ENCODE results near the gene MYBPHL. TPM values are rescaled to one million over a fixed set of nuclear protein-coding genes. Genes with fewer than 3 reads are reported as not detected.

The MYBPHL gene
- polyA plus RNA-seq, 10 donors, result 0.40 to 1.9 (median 0.93) TPM

DNA sequence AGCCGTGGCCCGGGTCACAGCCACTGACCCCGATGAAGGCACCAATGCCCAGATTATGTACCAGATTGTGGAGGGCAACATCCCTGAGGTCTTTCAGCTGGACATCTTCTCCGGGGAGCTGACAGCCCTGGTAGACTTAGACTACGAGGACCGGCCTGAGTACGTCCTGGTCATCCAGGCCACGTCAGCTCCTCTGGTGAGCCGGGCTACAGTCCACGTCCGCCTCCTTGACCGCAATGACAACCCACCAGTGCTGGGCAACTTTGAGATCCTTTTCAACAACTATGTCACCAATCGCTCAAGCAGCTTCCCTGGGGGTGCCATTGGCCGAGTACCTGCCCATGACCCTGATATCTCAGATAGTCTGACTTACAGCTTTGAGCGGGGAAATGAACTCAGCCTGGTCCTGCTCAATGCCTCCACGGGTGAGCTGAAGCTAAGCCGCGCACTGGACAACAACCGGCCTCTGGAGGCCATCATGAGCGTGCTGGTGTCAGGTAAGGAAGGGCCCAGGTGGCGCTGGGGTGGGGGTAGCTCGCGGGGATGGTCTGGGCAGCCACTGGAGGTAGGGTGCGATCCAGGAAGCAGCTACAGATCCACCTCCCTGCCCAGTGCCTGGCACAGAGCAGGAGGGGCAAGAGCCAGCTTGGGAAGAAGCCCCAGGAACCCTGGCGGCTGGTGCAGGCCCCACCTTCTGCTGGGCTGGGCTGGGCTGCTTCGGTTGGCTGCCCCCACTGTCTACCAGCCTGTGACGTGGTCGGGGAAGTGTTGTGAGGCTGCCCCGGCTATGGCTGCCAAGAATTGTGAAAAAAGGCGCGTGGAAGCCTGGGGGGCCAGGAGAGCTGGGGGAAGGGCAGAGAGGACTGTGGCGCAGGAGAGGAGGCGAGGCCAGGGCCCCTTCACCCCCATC is 53.7 kb downstream of the MYBPHL start:
- DNase-seq, result no peak

DNA sequence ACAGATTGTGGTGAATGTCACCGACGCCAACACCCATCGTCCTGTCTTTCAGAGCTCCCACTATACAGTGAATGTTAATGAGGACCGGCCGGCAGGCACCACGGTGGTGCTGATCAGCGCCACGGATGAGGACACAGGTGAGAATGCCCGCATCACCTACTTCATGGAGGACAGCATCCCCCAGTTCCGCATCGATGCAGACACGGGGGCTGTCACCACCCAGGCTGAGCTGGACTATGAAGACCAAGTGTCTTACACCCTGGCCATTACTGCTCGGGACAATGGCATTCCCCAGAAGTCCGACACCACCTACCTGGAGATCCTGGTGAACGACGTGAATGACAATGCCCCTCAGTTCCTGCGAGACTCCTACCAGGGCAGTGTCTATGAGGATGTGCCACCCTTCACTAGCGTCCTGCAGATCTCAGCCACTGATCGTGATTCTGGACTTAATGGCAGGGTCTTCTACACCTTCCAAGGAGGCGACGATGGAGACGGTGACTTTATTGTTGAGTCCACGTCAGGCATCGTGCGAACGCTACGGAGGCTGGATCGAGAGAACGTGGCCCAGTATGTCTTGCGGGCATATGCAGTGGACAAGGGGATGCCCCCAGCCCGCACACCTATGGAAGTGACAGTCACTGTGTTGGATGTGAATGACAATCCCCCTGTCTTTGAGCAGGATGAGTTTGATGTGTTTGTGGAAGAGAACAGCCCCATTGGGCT is 54.5 kb downstream of the MYBPHL start:
- DNase-seq, result no peak

DNA sequence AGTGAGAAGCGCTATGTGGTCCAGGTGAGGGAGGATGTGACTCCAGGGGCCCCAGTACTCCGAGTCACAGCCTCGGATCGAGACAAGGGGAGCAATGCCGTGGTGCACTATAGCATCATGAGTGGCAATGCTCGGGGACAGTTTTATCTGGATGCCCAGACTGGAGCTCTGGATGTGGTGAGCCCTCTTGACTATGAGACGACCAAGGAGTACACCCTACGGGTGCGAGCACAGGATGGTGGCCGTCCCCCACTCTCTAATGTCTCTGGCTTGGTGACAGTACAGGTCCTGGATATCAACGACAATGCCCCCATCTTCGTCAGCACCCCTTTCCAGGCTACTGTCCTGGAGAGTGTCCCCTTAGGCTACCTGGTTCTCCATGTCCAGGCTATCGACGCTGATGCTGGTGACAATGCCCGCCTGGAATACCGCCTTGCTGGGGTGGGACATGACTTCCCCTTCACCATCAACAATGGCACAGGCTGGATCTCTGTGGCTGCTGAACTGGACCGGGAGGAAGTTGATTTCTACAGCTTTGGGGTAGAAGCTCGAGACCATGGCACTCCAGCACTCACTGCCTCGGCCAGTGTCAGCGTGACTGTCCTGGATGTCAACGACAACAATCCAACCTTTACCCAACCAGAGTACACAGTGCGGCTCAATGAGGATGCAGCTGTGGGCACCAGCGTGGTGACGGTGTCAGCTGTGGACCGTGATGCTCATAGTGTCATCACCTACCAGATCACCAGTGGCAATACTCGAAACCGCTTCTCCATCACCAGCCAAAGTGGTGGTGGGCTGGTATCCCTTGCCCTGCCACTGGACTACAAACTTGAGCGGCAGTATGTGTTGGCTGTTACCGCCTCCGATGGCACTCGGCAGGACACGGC is 55.3 kb downstream of the MYBPHL start:
- no peak for DNase-seq

DNA sequence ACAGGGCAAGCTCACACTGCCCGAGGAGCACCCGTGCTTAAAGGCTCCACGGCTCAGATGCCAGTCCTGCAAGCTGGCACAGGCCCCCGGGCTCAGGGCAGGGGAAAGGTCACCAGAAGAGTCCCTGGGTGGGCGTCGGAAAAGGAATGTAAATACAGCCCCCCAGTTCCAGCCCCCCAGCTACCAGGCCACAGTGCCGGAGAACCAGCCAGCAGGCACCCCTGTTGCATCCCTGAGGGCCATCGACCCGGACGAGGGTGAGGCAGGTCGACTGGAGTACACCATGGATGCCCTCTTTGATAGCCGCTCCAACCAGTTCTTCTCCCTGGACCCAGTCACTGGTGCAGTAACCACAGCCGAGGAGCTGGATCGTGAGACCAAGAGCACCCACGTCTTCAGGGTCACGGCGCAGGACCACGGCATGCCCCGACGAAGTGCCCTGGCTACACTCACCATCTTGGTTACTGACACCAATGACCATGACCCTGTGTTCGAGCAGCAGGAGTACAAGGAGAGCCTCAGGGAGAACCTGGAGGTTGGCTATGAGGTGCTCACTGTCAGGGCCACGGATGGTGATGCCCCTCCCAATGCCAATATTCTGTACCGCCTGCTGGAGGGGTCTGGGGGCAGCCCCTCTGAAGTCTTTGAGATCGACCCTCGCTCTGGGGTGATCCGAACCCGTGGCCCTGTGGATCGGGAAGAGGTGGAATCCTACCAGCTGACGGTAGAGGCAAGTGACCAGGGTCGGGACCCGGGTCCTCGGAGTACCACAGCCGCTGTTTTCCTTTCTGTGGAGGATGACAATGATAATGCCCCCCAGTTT is 56.1 kb downstream of the MYBPHL start:
- DNase-seq, result peak in 1 of 3 donors; percentile 3

DNA sequence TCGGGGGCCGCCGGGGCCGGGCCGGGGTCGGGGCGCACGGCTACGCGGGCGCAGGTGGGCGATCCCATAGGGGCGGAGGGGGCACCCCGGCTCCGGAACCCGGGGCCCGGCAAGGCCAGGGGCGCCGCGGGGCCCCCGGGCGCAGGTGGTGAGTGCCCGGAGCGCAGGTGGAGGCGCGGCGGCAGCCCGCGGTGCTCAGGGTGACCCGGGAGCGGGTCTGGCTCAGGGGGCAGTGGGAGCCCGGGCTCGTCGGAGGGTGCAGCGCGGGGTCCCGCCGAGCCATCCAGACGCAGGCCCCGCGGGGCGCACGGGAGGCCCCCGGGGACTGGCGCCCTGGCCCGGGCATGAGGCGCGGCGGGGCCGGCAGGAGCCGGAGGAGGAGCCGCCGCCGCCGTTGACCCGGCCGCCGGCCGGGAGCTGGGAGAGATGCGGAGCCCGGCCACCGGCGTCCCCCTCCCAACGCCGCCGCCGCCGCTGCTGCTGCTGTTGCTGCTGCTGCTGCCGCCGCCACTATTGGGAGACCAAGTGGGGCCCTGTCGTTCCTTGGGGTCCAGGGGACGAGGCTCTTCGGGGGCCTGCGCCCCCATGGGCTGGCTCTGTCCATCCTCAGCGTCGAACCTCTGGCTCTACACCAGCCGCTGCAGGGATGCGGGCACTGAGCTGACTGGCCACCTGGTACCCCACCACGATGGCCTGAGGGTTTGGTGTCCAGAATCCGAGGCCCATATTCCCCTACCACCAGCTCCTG is 57.0 kb downstream of the MYBPHL start:
- peak in 1 of 3 donors; percentile 29 for DNase-seq

DNA sequence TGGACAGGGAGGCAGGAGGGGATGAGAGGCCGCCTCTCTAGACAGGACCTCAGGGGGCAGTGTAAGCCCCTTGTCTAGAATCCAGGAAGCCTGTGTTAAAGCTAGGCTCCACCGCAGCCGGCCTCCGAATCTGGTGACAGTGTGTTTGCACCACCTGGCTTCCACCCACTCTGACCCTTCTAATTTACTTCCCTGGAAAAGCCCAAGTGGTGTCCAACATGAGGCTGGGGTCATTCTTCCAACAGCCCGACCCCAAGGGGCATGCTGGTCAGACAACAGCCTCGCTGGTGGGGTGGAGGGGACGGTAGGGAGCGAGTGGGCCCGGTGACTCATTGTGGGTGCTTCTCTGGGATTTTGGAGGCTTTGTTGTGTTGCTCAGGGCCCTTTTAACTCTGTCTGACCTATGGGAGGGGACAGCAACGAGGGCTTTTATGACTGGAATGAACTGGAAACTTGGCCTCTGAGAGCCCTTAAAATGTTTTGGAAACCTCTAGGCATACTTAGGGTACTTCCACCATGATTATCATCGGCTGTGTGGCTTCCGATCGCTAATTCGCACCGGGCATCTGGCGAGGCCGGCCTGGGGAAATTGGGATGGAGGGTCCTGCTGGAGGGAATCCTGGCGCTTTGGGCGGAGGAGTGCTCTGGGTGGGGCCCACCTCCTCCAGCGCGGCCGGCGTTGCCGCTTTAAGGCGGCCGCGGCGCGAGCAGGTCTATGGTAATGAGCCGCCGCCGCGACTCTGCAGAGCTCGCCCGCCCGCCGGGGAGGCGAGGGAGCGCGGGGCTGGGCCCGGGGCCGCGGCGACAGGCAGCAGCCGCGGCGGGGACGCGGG is 57.8 kb downstream of the MYBPHL start, which contains the start of gene CELSR2:
Gene CELSR2, plus strand, starts transcription at position 743 of the 833 bp plus-strand sequence. CDS start 541 bp downstream, outside the sequence.
- peak; percentile 43 to 80 (median 62) for DNase-seq

DNA sequence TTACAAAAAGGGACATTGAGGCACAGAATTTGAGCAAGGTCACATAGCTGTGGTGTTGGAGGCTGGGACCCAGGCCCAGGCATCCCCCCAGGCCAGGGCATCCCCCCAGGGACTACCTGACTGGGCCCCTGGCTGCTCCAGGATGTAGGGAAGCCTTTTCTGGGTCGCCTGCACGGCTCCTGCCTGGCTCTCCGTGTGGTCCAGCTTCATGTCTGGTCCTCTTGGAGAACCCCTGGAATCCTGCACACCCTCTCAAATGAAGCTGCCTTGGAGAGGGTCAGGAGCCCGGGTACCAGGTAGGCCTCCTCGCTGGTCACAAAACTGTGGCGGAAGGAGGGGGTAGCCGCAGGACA is 58.4 kb downstream of the MYBPHL start:
- peak in 1 of 3 donors; percentile 6 for DNase-seq

DNA sequence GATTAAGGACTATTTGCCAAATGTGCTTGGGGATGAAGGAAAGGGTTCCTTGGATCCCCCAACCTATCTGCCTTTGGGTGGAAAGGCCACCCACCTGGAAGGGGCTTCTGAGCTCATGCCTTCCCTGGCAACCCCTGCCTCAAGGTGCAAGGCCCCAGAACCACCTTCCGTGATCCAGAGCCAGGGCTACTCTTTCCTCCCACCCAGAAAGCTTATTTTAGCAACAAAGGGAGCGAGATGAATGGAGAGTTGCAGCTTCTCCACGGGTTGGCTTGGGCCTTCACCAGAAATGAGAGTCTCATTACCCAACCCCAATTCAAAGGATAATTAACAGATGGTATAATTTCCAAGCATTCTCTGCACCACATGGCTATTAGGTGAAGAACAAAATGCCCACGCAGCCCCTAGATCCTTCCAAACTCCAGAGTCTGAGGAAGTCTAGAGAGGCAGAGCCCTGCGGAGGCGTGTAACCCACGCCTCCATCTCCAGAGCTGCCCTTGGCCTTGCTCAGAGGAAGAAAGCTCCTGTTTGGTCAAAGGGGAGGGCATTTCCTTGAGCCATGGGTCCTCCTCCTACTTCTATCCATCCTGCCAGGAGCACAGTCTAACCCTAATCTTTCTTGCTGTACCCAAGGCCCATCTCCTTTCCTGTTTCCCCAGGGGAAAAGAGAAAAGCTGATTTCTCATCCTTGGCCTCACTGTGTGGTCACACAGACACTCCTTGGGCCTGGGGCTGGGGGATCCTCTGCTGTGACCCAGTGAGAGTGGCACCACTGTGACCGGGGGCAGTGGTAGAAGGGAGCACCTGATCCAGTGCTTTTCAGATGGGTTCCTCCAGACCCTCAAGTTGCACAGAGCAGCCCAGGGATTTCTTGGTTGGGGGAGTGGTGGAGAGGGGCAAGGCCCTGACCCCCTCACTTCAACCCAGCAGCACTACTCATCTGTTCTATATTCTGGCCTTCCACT is 59.1 kb downstream of the MYBPHL start:
- no peak for DNase-seq

DNA sequence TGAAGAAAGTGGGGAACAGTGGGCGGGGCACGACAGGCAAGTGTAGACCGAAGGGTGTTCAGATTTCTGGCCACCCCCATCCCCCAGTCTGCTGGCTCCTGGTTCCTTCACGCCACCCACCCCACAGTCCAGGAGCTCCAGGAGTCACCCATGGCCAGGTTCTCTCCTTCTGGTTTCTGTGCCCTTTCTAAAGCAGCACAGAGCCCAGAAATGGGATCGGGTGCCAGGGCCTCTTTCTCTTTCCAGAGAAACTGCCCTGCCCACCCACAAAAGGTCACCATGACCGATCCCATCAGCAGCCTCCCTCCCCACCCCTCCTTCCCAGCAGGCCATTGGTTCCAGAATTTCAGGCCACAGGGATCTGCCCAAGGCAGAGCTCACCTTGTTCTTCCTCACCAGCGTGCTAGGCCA is 60.7 kb downstream of the MYBPHL start:
- no peak for DNase-seq

DNA sequence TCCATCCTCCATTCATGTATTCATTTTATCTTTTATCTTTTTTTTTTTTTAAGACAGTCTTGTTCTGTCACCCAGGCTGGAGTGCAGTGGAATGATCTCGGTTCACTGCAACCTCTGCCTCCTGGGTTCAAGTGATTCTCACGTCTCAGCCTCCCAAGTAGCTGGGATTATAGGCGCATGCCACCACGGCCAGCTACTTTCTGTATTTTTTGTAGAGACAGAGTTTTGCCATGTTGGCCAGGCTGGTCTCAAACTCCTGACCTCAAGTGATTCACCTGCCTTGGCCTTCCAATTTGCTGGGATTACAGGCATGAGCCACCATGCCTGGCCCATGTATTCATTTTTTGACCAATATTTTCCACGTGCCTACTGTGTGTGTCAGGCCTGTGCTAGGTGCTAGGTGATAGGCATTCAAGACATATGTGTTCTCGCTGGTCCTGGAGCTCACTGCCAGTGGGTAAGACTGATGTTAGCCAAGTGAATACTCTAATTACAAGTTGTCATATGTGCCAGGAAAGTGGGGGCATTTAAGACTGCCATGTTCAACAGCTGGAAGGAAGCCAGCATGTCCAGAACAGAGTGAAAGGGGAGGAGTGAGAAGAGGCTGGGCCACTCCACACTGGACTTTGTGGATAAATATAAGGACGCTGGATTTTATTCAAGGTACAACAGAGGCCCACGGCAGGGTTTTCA is 62.8 kb downstream of the MYBPHL start:
- no peak for DNase-seq

DNA sequence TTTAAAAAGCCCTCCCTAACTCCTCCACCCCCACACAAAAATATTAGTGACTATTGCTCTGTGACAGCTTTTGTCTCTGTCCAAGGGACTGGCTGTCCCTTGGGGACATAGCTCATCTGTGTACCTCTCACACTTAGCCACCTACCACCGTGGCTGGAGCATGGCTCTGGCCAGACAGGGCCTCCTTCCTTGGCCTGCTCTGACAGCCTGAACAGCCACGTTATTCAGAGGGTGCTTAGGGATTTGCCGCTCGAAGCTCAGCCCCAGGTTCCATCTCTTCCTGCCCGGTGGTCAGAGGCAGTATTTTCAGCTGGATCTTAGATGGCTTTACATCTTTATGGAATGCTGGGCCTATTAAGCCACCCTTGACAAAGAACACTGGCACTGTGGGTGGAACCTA is 63.6 kb downstream of the MYBPHL start:
- no peak for DNase-seq

DNA sequence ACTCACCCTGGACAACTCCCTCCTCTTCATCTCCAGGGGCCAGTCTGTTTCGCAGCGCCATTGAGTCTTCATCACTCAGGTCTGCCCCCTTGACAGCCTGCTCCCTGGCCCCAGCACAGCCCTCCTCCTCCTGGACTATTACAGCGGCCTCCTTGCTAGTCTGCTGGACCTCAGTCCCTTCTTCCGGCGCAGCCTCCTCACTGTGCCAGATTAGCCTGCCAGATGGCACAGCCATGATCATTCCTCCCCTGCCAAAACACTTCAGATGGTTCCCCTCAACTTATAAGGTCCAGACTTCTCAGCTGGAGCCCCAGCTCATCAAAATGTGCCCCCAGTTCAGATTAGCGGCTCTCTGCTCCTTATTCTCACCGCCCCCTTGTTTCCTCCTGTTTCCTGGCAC is 64.4 kb downstream of the MYBPHL start:
- peak in 2 of 3 donors; percentile 37 to 61 for DNase-seq

Other genes starting within 250 kb of the MYBPHL start
- gene TAF13, start 231.0 kb downstream of the MYBPHL start, polyA plus RNA-seq (ENCODE audit: insufficient read length in 10 of 10), result 10 to 100 TPM; 41.3 to 53.9 (median 49.9) TPM
- 10 to 100 TPM; 32.5 to 46.5 (median 37.0) TPM for gene TMEM167B, start 216.2 kb downstream of the MYBPHL start, polyA plus RNA-seq (ENCODE audit: insufficient read length in 10 of 10)
- gene ELAPOR1, start 192.9 kb downstream of the MYBPHL start, polyA plus RNA-seq (ENCODE audit: insufficient read length in 10 of 10), result 1 to 10 TPM in 1 of 10 donors, under 1 TPM in 9; 0.19 to 1.0 (median 0.35) TPM
- 10 to 100 TPM; 79.7 to 94.0 (median 84.8) TPM for gene SARS1, start 93.1 kb downstream of the MYBPHL start, polyA plus RNA-seq (ENCODE audit: insufficient read length in 10 of 10)
- 1 to 10 TPM; 2.5 to 7.9 (median 4.2) TPM for gene CELSR2, start 57.5 kb downstream of the MYBPHL start, polyA plus RNA-seq (ENCODE audit: insufficient read length in 10 of 10)
- 10 to 100 TPM; 10.0 to 21.2 (median 13.3) TPM for gene PSRC1, start 23.9 kb downstream of the MYBPHL start, polyA plus RNA-seq (ENCODE audit: insufficient read length in 10 of 10)
- gene SORT1, start 90.9 kb upstream of the MYBPHL start, polyA plus RNA-seq (ENCODE audit: insufficient read length in 10 of 10), result 10 to 100 TPM; 21.9 to 45.5 (median 25.6) TPM
- 10 to 100 TPM; 61.8 to 90.0 (median 69.1) TPM for gene PSMA5, start 119.4 kb upstream of the MYBPHL start, polyA plus RNA-seq (ENCODE audit: insufficient read length in 10 of 10)
- gene SYPL2, start 159.5 kb upstream of the MYBPHL start, polyA plus RNA-seq (ENCODE audit: insufficient read length in 10 of 10), result 100 to 1,000 TPM in 9 of 10 donors, 10 to 100 TPM in 1; 90.2 to 305 (median 215) TPM
- gene ATXN7L2, start 176.9 kb upstream of the MYBPHL start, polyA plus RNA-seq (ENCODE audit: insufficient read length in 10 of 10), result 10 to 100 TPM; 11.8 to 32.9 (median 20.8) TPM
- 10 to 100 TPM in 4 of 10 donors, 1 to 10 TPM in 6; 6.2 to 12.4 (median 9.2) TPM for gene CYB561D1, start 187.1 kb upstream of the MYBPHL start, polyA plus RNA-seq (ENCODE audit: insufficient read length in 10 of 10)
- 10 to 100 TPM in 6 of 10 donors, 1 to 10 TPM in 4; 8.8 to 16.9 (median 10.7) TPM for gene AMIGO1, start 202.7 kb upstream of the MYBPHL start, polyA plus RNA-seq (ENCODE audit: insufficient read length in 10 of 10)
- gene GPR61, start 232.9 kb upstream of the MYBPHL start, polyA plus RNA-seq (ENCODE audit: insufficient read length in 10 of 10), result 1 to 10 TPM in 9 of 10 donors, under 1 TPM in 1; 0.95 to 2.4 (median 1.6) TPM
- 1 to 10 TPM; 6.7 to 9.7 (median 8.2) TPM for gene GNAI3, start 241.6 kb upstream of the MYBPHL start, polyA plus RNA-seq (ENCODE audit: insufficient read length in 10 of 10)